ENCODE measurements around the gene WDR36.

WDR36 gene

GRCh38 chr5:111099058-111099778 lies 7.1 kb downstream of the WDR36 start:
- DNase-seq (ENCODE audit: low read depth in 2 of 2, low spot score in 1 of 2), result no peak

GRCh38 chr5:111106320-111106948 lies 14.3 kb downstream of the WDR36 start:
- DNase-seq (ENCODE audit: low read depth in 2 of 2, low spot score in 1 of 2), result no peak

- DNase-seq (ENCODE audit: low read depth in 2 of 2, low spot score in 1 of 2), result no peak
Observed at GRCh38 chr5:111107371-111107770, 15.2 kb downstream of the WDR36 start.

- no peak for DNase-seq (ENCODE audit: low read depth in 2 of 2, low spot score in 1 of 2)
Observed at GRCh38 chr5:111111956-111112355, 19.8 kb downstream of the WDR36 start.

- no peak for DNase-seq (ENCODE audit: low read depth in 2 of 2, low spot score in 1 of 2)
Observed at GRCh38 chr5:111113678-111114077, 21.5 kb downstream of the WDR36 start.

- DNase-seq (ENCODE audit: low read depth in 2 of 2, low spot score in 1 of 2), result no peak
Observed at GRCh38 chr5:111115229-111115628, 23.1 kb downstream of the WDR36 start.

GRCh38 chr5:111116550-111116949 lies 24.4 kb downstream of the WDR36 start:
- DNase-seq (ENCODE audit: low read depth in 2 of 2, low spot score in 1 of 2), result no peak

GRCh38 chr5:111117136-111117535 lies 25.0 kb downstream of the WDR36 start:
- no peak for DNase-seq (ENCODE audit: low read depth in 2 of 2, low spot score in 1 of 2)

- DNase-seq (ENCODE audit: low read depth in 2 of 2, low spot score in 1 of 2), result no peak
Observed at GRCh38 chr5:111119221-111119620, 27.1 kb downstream of the WDR36 start.

- no peak for DNase-seq (ENCODE audit: low read depth in 2 of 2, low spot score in 1 of 2)
Observed at GRCh38 chr5:111119856-111120255, 27.7 kb downstream of the WDR36 start.

- no peak for DNase-seq (ENCODE audit: low read depth in 2 of 2, low spot score in 1 of 2)
Observed at GRCh38 chr5:111120911-111121310, 28.8 kb downstream of the WDR36 start.

GRCh38 chr5:111121926-111122325 lies 29.8 kb downstream of the WDR36 start:
- no peak for DNase-seq (ENCODE audit: low read depth in 2 of 2, low spot score in 1 of 2)

- DNase-seq (ENCODE audit: low read depth in 2 of 2, low spot score in 1 of 2), result no peak
Observed at GRCh38 chr5:111122398-111122797, 30.2 kb downstream of the WDR36 start.

GRCh38 chr5:111124793-111125192 lies 32.6 kb downstream of the WDR36 start:
- DNase-seq (ENCODE audit: low read depth in 2 of 2, low spot score in 1 of 2), result no peak

- no peak for DNase-seq (ENCODE audit: low read depth in 2 of 2, low spot score in 1 of 2)
Observed at GRCh38 chr5:111126896-111127295, 34.7 kb downstream of the WDR36 start.

- DNase-seq (ENCODE audit: low read depth in 2 of 2, low spot score in 1 of 2), result no peak
Observed at GRCh38 chr5:111127453-111128195, 35.5 kb downstream of the WDR36 start.

- DNase-seq (ENCODE audit: low read depth in 2 of 2, low spot score in 1 of 2), result no peak
Observed at GRCh38 chr5:111129938-111130337, 37.8 kb downstream of the WDR36 start.

- DNase-seq (ENCODE audit: low read depth in 2 of 2, low spot score in 1 of 2), result no peak
Observed at GRCh38 chr5:111131356-111131755, 39.2 kb downstream of the WDR36 start.

GRCh38 chr5:111132076-111132475 lies 39.9 kb downstream of the WDR36 start:
- no peak for DNase-seq (ENCODE audit: low read depth in 2 of 2, low spot score in 1 of 2)

- no peak for DNase-seq (ENCODE audit: low read depth in 2 of 2, low spot score in 1 of 2)
Observed at GRCh38 chr5:111132731-111133435, 40.7 kb downstream of the WDR36 start.

- no peak for DNase-seq (ENCODE audit: low read depth in 2 of 2, low spot score in 1 of 2)
Observed at GRCh38 chr5:111133436-111133751, 41.2 kb downstream of the WDR36 start.

GRCh38 chr5:111134087-111134486 lies 41.9 kb downstream of the WDR36 start:
- no peak for DNase-seq (ENCODE audit: low read depth in 2 of 2, low spot score in 1 of 2)

All from stimulated activated CD8-positive, alpha-beta memory T cell treated with anti-CD3 and anti-CD28 coated beads, Interleukin-4, amount 100 ng/mL, for 1 hour (primary cell).